Measurements from ENCODE around the gene RAB31.

GRCh38 chr18:9839853-9840252 is 131.8 kb downstream of the RAB31 start:
- TF ChIP-seq CTCF (IDR thresholded peaks at IDR 0.05): no peak
- no peak for TF ChIP-seq POLR2A (IDR thresholded peaks at IDR 0.05)
